Cardiac muscle cell (in vitro differentiated cells and primary cell): Measurements from ENCODE around the gene ASS1. TPM values are rescaled to one million over a fixed set of nuclear protein-coding genes. Genes with fewer than 3 reads are reported as not detected.

ENCODE experiments used
- DNase-seq, 2 donors: peaks; one replicate each; pipeline versions ENCODE4 v3.0.0 to v3.0.0-alpha.2; 2010 to 2017; ENCODE audit warnings: low read depth in 1 of 2, low spot score in 1 of 2
- H3K27ac ChIP-seq: fragments of 200-600 bp; sonication (generic); 2 replicates; pipeline ENCODE4 v1.5.1; 2016
- H3K27me3 ChIP-seq: fragments of 200-600 bp; sonication (generic); 2 replicates; pipeline ENCODE4 v1.6.0; 2016; ENCODE audit warnings: control low read depth
- H3K36me3 ChIP-seq: fragments of 200-600 bp; sonication (generic); 2 replicates; pipeline ENCODE4 v1.5.1; 2016; ENCODE audit warnings: control low read depth
- H3K4me1 ChIP-seq: fragments of 200-600 bp; sonication (generic); 2 replicates; pipeline ENCODE4 v1.8.1; 2017; ENCODE audit warnings: low read depth, mild to moderate bottlenecking, mixed run types
- H3K4me3 ChIP-seq: fragments of 200-600 bp; sonication (generic); 2 replicates; pipeline ENCODE4 v1.5.1; 2016; ENCODE audit warnings: mild to moderate bottlenecking
- H3K9me3 ChIP-seq: fragments of 200-600 bp; sonication (generic); 2 replicates; pipeline ENCODE4 v1.5.1; 2017; ENCODE audit warnings: low read depth, mild to moderate bottlenecking, control low read depth
- polyA plus RNA-seq: library from polyadenylated mRNA; unstranded; fragments of >200 nt; fragmentation: Nextera tagmentation; extraction: Ambion mirVana; gene quantifications from 2 replicates; pipeline ENCODE4 v1.2.1, GENCODE V29; 2016
- total RNA-seq: library from RNA; depleted of rRNA; stranded (reverse); fragments of >200 nt; gene quantifications from 2 replicates; pipeline ENCODE4 v1.2.3, GENCODE V29; 2016
- TF ChIP-seq, protein P1 (sequence below): IDR thresholded peaks from 2 replicates; pipeline ENCODE4 v1.5.1; 2012; ENCODE audit warnings: low read depth, mild to moderate bottlenecking, low read length

ASS1 gene
- total and polyA plus RNA-seq, 2 experiments from 2014 or later: 59.3 to 83.8 TPM

DNA sequence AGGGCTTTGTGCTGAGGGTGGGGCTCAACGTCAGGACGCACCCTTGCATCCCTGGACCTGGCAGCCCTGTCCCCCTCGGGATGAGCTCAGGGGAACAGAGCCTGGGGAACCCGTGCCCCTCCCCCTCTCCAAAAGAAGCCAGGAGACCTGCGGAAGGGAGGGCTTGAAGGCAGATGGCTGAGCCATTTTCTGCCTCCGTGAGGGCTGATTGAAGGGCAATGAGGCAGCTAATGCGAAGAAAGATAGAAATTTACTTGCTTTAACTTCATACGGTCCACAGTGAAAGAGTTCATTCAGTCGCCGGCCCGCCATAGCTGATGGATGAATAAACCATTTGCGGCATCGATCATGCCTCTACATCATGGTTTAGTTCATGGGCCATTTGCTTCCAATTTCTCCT, 28.8 kb downstream of the ASS1 start:
- H3K9me3 ChIP-seq: no peaks in the 10 kb centered on the region
- H3K36me3 ChIP-seq: no peaks in the 10 kb centered on the region
- DNase-seq: no peak
- H3K4me3 ChIP-seq: no peak overlapping the region
- TF ChIP-seq, protein P1, sequence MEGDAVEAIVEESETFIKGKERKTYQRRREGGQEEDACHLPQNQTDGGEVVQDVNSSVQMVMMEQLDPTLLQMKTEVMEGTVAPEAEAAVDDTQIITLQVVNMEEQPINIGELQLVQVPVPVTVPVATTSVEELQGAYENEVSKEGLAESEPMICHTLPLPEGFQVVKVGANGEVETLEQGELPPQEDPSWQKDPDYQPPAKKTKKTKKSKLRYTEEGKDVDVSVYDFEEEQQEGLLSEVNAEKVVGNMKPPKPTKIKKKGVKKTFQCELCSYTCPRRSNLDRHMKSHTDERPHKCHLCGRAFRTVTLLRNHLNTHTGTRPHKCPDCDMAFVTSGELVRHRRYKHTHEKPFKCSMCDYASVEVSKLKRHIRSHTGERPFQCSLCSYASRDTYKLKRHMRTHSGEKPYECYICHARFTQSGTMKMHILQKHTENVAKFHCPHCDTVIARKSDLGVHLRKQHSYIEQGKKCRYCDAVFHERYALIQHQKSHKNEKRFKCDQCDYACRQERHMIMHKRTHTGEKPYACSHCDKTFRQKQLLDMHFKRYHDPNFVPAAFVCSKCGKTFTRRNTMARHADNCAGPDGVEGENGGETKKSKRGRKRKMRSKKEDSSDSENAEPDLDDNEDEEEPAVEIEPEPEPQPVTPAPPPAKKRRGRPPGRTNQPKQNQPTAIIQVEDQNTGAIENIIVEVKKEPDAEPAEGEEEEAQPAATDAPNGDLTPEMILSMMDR: no peak
- H3K27ac ChIP-seq: no peak overlapping the region
- H3K4me1 ChIP-seq: no peaks in the 10 kb centered on the region
- no peaks in the 10 kb centered on the region for H3K27me3 ChIP-seq

DNA sequence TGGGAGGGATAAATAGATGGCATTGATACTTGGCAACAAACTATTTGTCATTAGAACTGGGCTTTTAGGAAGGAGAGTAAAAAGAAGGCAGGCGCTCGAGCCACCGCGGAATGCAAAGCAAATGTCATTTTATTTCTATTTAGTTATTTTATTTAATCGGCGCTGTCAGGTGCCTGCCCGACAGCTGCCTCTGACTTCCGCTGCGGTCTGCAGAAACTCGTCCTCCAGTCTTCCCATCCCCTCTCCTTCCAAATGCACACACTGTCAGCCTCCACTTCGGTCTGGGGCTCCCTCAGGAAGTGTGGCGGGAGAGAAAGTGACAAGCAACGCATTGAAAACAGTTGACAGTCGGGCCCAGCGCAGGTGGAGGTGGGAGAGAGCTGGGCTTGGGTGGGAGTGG, 29.3 kb downstream of the ASS1 start:
- Histone ChIP-seq H3K9me3 (no peaks in the 10 kb centered on the region), H3K4me1 (no peaks in the 10 kb centered on the region), H3K36me3 (no peaks in the 10 kb centered on the region), H3K27ac (no peak overlapping the region), H3K4me3 (no peak overlapping the region), H3K27me3 (no peaks in the 10 kb centered on the region)
- no peak for DNase-seq
- TF ChIP-seq, protein P1: no peak

DNA sequence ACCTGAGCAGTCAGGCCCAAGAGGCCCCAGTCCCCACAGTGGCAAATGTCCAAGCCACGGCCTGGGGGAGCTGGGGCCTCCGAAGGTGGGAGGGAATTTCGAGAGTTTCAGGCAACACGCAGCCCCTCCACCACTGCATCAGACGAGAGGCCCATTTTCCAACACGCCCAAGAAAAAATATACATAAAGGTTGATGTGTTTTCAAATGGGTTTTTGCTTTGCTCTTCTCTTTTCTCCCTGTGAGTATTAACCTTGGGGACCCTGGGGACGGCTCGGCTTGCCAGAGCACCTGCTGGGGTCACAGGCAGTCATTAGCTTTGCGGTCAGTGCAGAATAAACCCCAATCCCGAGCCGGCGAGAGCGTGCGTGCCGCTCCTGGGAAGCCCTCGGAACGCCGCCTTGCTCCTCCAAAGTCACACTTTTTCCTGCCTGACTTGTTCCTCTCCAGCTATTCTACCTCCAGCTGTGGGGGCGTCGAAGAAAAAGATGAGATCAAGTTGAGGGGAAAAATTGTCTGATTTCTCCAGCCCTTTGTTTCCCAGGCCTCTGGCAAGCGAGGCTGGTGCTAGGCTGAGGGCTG, 31.5 kb downstream of the ASS1 start:
- no peak overlapping the region for H3K4me3 ChIP-seq
- TF ChIP-seq, protein P1: no peak
- no peaks in the 10 kb centered on the region for H3K9me3 ChIP-seq
- H3K4me1 ChIP-seq: no peaks in the 10 kb centered on the region
- no peaks in the 10 kb centered on the region for H3K36me3 ChIP-seq
- H3K27ac ChIP-seq: no peak overlapping the region
- no peaks in the 10 kb centered on the region for H3K27me3 ChIP-seq
- no peak for DNase-seq

DNA sequence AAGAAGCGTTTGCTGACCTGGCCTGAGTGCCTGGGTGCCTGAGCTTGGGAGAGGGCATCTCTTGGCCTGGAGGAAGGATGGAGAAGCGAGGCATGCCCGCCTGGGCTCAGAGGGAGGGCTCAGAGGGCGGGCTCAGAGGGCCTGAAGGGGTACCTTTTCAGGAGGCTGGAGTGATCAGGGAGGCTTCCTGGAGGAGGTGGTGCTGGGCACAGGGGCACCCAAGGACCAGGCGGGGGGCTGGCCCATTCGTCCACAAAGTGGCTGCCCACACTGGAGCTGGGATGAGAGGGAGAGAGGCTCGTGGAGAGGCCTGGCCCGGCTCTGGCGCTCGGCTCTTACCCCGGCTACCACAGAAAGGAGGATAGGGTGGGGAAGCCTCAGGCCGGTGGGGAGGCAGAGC, 32.8 kb downstream of the ASS1 start:
- Histone ChIP-seq H3K9me3 (no peaks in the 10 kb centered on the region), H3K27ac (no peak overlapping the region), H3K27me3 (no peaks in the 10 kb centered on the region), H3K36me3 (no peaks in the 10 kb centered on the region), H3K4me1 (peaks cover 3% of the 10 kb centered on the region), H3K4me3 (no peak overlapping the region)
- DNase-seq: no peak
- TF ChIP-seq, protein P1: no peak

DNA sequence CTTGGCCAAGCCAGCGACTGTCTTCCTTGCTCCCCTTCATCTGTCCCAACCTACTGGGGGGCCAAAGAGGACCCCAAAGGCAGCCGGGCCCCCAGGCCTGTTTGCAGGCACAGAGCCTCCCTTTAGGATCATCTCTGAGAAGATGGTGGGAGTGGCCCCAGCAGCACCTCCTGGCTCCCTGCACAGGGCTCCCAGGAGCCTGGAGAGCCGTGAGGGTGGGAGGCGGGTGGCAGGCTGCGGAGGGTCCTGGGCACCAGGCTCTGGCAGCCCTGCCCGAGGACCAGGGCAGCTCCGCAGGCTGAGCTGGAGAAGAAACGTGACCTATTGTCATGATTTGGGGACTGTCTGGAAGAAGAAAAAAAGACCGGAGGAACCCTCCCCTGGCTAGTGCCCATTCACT, 33.4 kb downstream of the ASS1 start:
- TF ChIP-seq, protein P1: no peak
- DNase-seq: no peak
- Histone ChIP-seq H3K4me3 (no peak overlapping the region), H3K9me3 (no peaks in the 10 kb centered on the region), H3K36me3 (no peaks in the 10 kb centered on the region), H3K27me3 (no peaks in the 10 kb centered on the region), H3K27ac (no peak overlapping the region), H3K4me1 (peaks cover 6% of the 10 kb centered on the region)
